ENCODE data around the gene HDAC4.

HDAC4 gene

GRCh38 chr2:239365782-239366435 is 34.9 kb downstream of the HDAC4 start:
- no peak for DNase-seq

GRCh38 chr2:239365071-239365781 is 35.6 kb downstream of the HDAC4 start:
- DNase-seq: no peak

GRCh38 chr2:239363946-239364637 is 36.7 kb downstream of the HDAC4 start:
- no peak for DNase-seq

DNA sequence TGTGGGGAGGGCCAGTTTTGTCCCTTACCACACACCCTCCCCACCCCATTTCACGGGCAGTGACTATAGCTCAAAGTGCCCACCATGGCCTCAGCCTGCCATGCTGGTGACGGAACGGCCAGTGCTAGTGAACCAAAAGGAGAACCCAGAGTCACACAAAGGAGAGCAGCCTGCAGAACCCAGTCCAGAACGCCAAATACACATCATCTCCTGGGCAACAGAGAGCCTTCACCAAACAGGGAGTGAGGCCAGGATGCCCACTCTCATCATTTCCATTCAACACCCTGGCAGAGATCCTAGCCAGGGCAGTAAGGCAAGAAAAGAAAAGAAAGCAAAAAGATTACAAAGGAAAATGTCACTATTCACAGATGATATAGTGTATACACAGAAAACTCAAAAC is 38.3 kb downstream of the HDAC4 start:
- no peak for DNase-seq

DNA sequence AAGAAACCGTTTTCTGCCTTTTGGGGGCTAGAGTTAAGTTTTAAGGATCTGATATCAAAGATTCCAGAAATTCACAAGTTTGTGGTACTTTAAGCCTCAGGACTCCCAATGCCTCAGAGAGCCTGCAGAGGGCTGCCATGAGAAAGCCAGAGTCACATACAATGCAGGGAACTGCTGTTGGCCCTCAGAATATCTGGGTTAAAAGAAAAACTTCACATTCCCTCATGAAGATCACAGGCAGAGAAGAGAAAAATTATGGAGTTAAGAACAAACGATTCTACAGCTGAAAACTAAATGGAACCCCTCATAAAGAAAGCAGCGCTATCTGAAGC is 39.5 kb downstream of the HDAC4 start:
- no peak for DNase-seq

DNA sequence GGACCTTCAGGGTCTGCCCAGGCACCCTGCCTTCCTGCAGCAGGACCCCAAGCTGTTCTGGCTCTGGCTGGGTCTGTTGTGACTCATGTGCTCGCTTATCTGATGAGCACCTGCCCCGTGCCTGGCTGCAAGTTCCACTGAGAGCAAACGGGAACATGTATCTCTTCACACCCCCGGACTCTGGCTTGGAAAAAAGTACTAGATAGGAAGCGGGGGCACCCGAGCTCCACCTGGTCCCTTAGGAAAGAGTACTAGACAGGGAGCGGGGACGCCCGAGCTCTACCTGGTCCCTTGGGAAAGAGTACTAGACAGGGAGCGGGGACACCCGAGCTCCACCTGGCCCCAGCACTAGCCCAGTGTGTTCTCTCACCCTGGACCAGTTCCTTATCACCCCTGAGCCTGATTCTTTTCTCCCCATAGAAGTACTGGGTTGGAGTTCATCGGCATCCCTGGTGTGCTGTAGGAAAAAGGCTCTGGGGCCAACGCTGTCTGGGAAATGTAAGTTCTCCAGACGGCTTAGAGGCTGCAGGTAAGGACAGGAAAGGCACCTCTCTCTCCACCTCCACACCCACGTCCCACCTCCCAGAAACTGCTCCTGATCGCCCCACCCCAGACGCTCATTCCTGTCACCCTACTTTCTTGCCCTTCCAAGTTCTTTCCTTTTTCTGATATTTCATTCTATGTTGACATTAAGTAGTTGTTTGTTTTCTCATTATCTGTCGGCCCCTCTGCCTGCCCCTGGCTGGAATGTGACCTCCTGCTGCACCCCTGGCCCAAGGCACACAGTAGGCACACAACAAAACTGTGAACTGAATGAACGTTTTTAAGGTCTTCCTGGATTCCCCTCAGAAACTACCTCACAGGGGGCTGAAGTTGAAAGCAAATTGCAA is 40.2 kb downstream of the HDAC4 start:
- no peak for DNase-seq

GRCh38 chr2:239360008-239360407 is 40.8 kb downstream of the HDAC4 start:
- no peak for DNase-seq

DNA sequence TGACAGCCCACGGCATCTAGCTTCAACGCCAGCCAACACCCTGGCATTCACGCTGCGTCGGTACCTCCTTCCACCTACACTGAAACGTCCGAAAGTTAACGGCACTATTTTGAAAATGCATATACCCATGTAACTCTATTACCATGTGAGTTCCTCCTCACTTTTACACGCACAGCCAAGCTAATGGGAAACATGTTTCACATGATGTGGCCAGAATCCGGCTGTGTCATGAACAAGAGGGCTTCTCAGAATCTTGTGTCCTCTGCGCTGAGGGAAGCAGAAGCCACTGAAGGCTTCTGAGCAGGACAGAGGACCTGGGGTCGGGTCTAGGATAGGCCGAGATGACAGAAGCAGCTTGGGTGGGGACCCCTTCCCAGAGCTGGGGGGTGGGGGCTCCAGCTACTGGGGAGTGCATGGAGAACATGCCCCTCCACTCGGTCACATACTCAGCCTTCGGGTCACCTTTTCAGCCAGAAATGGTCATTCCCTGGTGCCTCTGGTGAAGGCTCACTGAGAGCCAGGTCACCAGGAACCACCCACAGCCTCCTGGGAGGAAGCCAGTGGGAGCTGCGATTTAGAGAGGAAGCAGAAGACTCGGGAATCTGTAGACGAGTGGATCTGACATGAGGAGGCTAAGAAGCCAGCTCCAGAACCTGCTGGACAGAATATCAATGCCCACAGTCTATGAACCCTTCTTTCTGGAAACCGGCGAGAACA is 41.5 kb downstream of the HDAC4 start:
- DNase-seq: no peak

- DNase-seq: no peak
These were observed 42.6 kb downstream of the HDAC4 start for GRCh38 chr2:239358062-239358754.

GRCh38 chr2:239355724-239356123 is 45.1 kb downstream of the HDAC4 start:
- DNase-seq: no peak

- DNase-seq: no peak
These were observed 45.7 kb downstream of the HDAC4 start for GRCh38 chr2:239355139-239355538.

- no peak for DNase-seq
These were observed 46.1 kb downstream of the HDAC4 start for GRCh38 chr2:239354791-239355136.

DNA sequence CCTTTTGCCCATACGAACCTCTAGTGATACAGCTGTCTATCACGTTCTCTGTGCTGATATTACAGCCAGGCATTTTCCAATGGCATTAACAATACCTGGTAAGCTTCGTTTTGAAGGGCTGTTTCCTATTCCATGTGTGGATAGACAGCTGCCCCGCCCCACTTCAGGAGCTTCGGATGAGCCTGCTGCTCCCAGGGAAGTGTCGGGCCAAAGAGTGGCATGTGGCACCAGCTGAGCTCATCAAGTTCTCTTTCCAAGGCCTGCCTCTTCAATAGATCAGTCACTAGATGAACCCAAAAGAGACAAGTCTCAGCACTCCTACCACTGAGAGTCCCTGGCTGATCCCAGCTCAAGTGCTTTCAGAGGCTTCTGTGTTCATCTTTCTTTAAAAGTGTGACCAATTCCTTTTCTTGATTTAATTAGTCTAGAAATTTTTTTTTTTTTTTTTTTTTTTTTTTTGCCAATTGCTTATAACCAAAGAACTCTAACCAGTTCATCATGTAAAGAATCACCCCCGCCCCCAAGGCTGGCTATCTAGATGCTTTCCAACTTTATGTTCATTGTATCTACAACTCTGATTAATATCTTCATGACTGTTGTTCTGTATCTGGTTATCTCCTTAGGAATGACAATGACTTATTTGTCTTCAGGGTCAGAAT is 46.6 kb downstream of the HDAC4 start:
- DNase-seq: no peak

DNA sequence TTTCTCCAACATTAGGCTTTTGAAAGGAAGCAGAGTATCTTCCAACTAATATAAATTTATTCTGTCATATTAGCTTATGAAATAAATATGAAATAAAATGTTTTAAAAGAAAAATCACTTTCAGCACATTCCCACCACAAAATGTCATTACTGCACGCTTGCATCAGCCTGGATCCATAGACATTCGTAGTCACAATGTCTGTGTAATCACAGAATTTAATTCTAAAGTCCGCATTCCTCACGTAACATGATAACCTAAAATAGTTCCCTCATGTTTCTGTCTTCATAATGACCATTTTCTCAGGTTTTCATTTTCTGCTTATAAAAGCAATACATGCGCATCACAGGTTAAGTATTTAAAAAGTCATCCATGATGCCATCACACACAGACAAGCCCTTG is 47.1 kb downstream of the HDAC4 start:
- no peak for DNase-seq

- DNase-seq: no peak
These were observed 49.1 kb downstream of the HDAC4 start for GRCh38 chr2:239351687-239352086.

GRCh38 chr2:239349453-239350135 is 51.2 kb downstream of the HDAC4 start:
- DNase-seq: no peak

DNA sequence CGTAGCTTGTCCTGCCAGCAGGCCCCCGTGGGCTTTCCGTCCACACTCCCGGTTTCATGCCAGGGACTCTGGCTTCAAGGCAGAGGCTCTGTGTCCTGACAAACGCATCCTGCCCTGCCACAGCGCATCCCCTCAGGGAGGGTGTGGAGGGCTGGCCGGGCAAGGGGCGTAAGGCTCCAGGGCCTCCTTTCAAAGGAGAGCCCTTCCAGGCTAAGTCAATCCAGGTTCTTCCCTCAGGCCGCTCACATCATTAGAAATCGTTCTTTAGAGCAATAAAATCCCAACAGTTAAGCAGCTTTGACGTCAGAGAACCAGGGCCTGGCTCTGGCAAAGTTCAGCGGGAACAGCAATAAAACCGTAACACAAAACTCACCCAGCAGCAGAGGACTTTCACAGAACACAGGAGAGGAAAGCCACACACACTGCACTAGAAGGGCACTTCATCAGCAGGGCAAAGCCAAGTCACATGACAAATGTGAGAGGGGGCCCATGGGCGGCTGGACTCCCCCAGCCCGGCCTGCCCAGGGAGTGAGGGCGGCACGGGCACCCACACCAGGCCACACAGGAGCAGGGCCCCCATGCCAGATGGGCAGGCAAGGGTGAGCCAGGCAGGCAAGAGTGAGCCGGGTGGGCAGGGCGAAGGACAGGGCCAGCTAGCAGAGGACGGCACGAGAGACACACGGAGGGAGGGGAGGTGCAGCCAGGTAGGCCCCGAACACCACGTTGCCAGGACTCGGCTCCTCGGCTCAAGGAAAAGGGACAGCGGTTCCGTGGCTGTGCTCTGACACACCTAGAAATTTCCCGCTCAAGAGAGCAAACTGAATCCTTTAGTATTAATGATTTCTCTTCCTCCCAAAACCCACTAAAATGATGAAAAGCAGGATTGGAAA is 52.0 kb downstream of the HDAC4 start:
- DNase-seq: no peak

- no peak for DNase-seq
These were observed 54.1 kb downstream of the HDAC4 start for GRCh38 chr2:239346676-239347075.

- DNase-seq: no peak
These were observed 55.6 kb downstream of the HDAC4 start for GRCh38 chr2:239345251-239345650.

DNA sequence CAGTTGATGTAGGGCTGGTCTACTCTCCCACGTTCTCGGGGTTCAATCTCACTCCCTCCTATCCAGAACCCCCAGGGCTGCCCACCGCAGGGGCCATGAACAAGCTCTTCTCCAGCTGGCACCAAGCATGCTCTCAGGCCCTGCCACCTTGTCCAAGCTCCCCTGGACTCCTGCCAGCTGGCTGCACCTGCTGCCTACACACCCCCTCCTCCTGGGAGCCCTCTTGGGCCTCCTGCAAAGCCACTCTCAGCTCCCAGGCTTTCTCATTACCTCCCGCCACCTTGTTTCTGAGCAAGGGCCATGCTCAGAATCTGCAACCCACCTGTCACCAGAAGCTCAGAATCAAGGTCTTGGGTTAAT is 56.0 kb downstream of the HDAC4 start:
- no peak for DNase-seq
